Neural crest cell (in vitro differentiated cells): Measurements from ENCODE around the gene TMPRSS12. TPM values are rescaled to one million over a fixed set of nuclear protein-coding genes. Genes with fewer than 3 reads are reported as not detected.
"Not testable (repeated sequence)": the region's sequence is repeated elsewhere in the genome, so short reads cannot be mapped to it uniquely, and the experiment has no call there.

ENCODE experiments used
- DNase-seq: peaks from one replicate; pipeline ENCODE4 v3.0.0; 2021; ENCODE audit warnings: low read depth, mixed read lengths, low spot score
- H3K27ac Mint-ChIP-seq: one replicate; pipeline ENCODE4 v1.8.0; 2021; ENCODE audit warnings: mild to moderate bottlenecking, mixed read lengths; ENCODE audit not compliant: unreplicated experiment
- H3K27me3 Mint-ChIP-seq: 2 replicates; pipeline ENCODE4 v1.8.0; 2021; ENCODE audit warnings: low read depth, mild to moderate bottlenecking, mixed read lengths
- H3K36me3 Mint-ChIP-seq: 2 replicates; pipeline ENCODE4 v1.8.0; 2021; ENCODE audit warnings: low read depth, mild to moderate bottlenecking, mixed read lengths
- H3K4me1 Mint-ChIP-seq: 2 replicates; pipeline ENCODE4 v1.8.0; 2021; ENCODE audit warnings: mixed read lengths
- H3K4me3 Mint-ChIP-seq: one replicate; pipeline ENCODE4 v1.8.0; 2021; ENCODE audit warnings: mild to moderate bottlenecking, mixed read lengths
- H3K9me3 Mint-ChIP-seq: 2 replicates; pipeline ENCODE4 v1.8.0; 2021; ENCODE audit warnings: mixed read lengths
- CTCF ChIP-seq: fragments of 200-600 bp; sonication (generic); conservative IDR thresholded peaks from 2 replicates; pipeline ENCODE4 v1.5.0; 2021; ENCODE audit warnings: antibody characterized with exemption, mild to moderate bottlenecking
- total RNA-seq: library from RNA; stranded (reverse); gene quantifications from 2 replicates; pipeline ENCODE4 v1.2.1, GENCODE V29; 2021

Gene TMPRSS12
- total RNA-seq, 1 donor from 2014 or later = not detected

GRCh38 chr12:50820177-50820576, 22.5 kb upstream of the TMPRSS12 start:
- no peak overlapping the region for H3K27ac Mint-ChIP-seq
- no peak overlapping the region for H3K4me3 Mint-ChIP-seq
- H3K9me3 Mint-ChIP-seq = no peaks in the 10 kb centered on the region
- peaks cover 9% of the 10 kb centered on the region for H3K36me3 Mint-ChIP-seq
- no peaks in the 10 kb centered on the region for H3K4me1 Mint-ChIP-seq
- no peaks in the 10 kb centered on the region for H3K27me3 Mint-ChIP-seq
- no peak for DNase-seq
- no peak for TF ChIP-seq CTCF

- TF ChIP-seq CTCF = no peak
- peaks cover 5% of the 10 kb centered on the region for H3K4me1 Mint-ChIP-seq
- no peak overlapping the region for H3K27ac Mint-ChIP-seq
- no peaks in the 10 kb centered on the region for H3K36me3 Mint-ChIP-seq
- H3K9me3 Mint-ChIP-seq = no peaks in the 10 kb centered on the region
- no peaks in the 10 kb centered on the region for H3K27me3 Mint-ChIP-seq
- no peak overlapping the region for H3K4me3 Mint-ChIP-seq
- DNase-seq = no peak
Measured at GRCh38 chr12:50822082-50822481, 20.6 kb upstream of the TMPRSS12 start.

GRCh38 chr12:50823724-50824123, 19.0 kb upstream of the TMPRSS12 start:
- not testable (repeated sequence) for DNase-seq, H3K4me3 Mint-ChIP-seq, H3K36me3 Mint-ChIP-seq, H3K4me1 Mint-ChIP-seq, H3K27ac Mint-ChIP-seq, H3K27me3 Mint-ChIP-seq, H3K9me3 Mint-ChIP-seq

- H3K4me1 Mint-ChIP-seq = peaks cover 10% of the 10 kb centered on the region
Measured at GRCh38 chr12:50824914-50825313, 17.8 kb upstream of the TMPRSS12 start.

GRCh38 chr12:50825372-50825838, 17.3 kb upstream of the TMPRSS12 start:
- TF ChIP-seq CTCF = peak; percentile 76
- no peaks in the 10 kb centered on the region for H3K36me3 Mint-ChIP-seq
- no peaks in the 10 kb centered on the region for H3K9me3 Mint-ChIP-seq
- no peak overlapping the region for H3K4me3 Mint-ChIP-seq
- no peaks in the 10 kb centered on the region for H3K27me3 Mint-ChIP-seq
- no peak for DNase-seq
- H3K4me1 Mint-ChIP-seq = peaks cover 10% of the 10 kb centered on the region
- no peak overlapping the region for H3K27ac Mint-ChIP-seq

More at GRCh38 chr12:50824914-50825313, 17.8 kb upstream of the TMPRSS12 start:
- Mint-ChIP-seq H3K4me3 (no peak overlapping the region), H3K36me3 (no peaks in the 10 kb centered on the region), H3K27ac (no peak overlapping the region), H3K27me3 (no peaks in the 10 kb centered on the region), H3K9me3 (no peaks in the 10 kb centered on the region)
- no peak for TF ChIP-seq CTCF
- DNase-seq = no peak

GRCh38 chr12:50828121-50828520, 14.6 kb upstream of the TMPRSS12 start:
- DNase-seq = no peak

More at GRCh38 chr12:50828121-50828520, 14.6 kb upstream of the TMPRSS12 start:
- no peaks in the 10 kb centered on the region for H3K27me3 Mint-ChIP-seq
- H3K9me3 Mint-ChIP-seq = peaks cover 14% of the 10 kb centered on the region
- TF ChIP-seq CTCF = no peak
- H3K27ac Mint-ChIP-seq = no peak overlapping the region
- H3K4me3 Mint-ChIP-seq = no peak overlapping the region
- peaks cover 7% of the 10 kb centered on the region for H3K36me3 Mint-ChIP-seq
- peaks cover 10% of the 10 kb centered on the region for H3K4me1 Mint-ChIP-seq
